ENCODE results near the gene BBS12.
"Not testable (repeated sequence)": the region's sequence is repeated elsewhere in the genome, so short reads cannot be mapped to it uniquely, and the experiment has no call there.

Gene BBS12

GRCh38 chr4:122766353-122766705, 33.8 kb downstream of the BBS12 start:
- DNase-seq = no peak

GRCh38 chr4:122766950-122767349, 34.4 kb downstream of the BBS12 start:
- no peak for DNase-seq

- no peak for DNase-seq
These were observed 39.2 kb downstream of the BBS12 start for GRCh38 chr4:122771724-122772123.

GRCh38 chr4:122772311-122772710, 39.8 kb downstream of the BBS12 start:
- no peak for DNase-seq

GRCh38 chr4:122772986-122773385, 40.5 kb downstream of the BBS12 start:
- peak; percentile 87 for DNase-seq

GRCh38 chr4:122775039-122775438, 42.5 kb downstream of the BBS12 start:
- no peak for DNase-seq

- no peak for DNase-seq
These were observed 43.7 kb downstream of the BBS12 start for GRCh38 chr4:122775987-122776836.

GRCh38 chr4:122776916-122777315, 44.4 kb downstream of the BBS12 start:
- DNase-seq = no peak

- no peak for DNase-seq
These were observed 45.6 kb downstream of the BBS12 start for GRCh38 chr4:122777846-122778673.

GRCh38 chr4:122781486-122781885, 49.0 kb downstream of the BBS12 start:
- DNase-seq = no peak

- no peak for DNase-seq
These were observed 51.1 kb downstream of the BBS12 start for GRCh38 chr4:122783301-122784215.

GRCh38 chr4:122784261-122784660, 51.8 kb downstream of the BBS12 start:
- no peak for DNase-seq

- DNase-seq = no peak
These were observed 52.6 kb downstream of the BBS12 start for GRCh38 chr4:122785099-122785498.

- not testable (repeated sequence) for DNase-seq
These were observed 53.8 kb downstream of the BBS12 start for GRCh38 chr4:122786296-122786695.

GRCh38 chr4:122786920-122787319, 54.4 kb downstream of the BBS12 start:
- not testable (repeated sequence) for DNase-seq

GRCh38 chr4:122787940-122788339, 55.4 kb downstream of the BBS12 start:
- DNase-seq = no peak

GRCh38 chr4:122788935-122789334, 56.4 kb downstream of the BBS12 start:
- no peak for DNase-seq

- no peak for DNase-seq
These were observed 61.3 kb downstream of the BBS12 start for GRCh38 chr4:122793811-122794210.
